CD14-positive monocyte (primary cell): ENCODE data around the gene MRPL49. TPM values are rescaled to one million over a fixed set of nuclear protein-coding genes. Genes with fewer than 3 reads are reported as not detected.
"Not testable (repeated sequence)": the region's sequence is repeated elsewhere in the genome, so short reads cannot be mapped to it uniquely, and the experiment has no call there.

Experiments used
- DNase-seq, 3 donors: peaks; one replicate each; pipeline ENCODE4 v3.0.0-alpha.2; 2011 to 2022
- H2AFZ ChIP-seq: 2 replicates; pipeline ENCODE4 v1.6.0; 2012; ENCODE audit warnings: mild to moderate bottlenecking, low read depth, low read length, inconsistent platforms; ENCODE audit not compliant: insufficient read depth, poor library complexity, severe bottlenecking
- H3K27ac ChIP-seq, 2 donors: 1 replicate in 1 of 2; 2 replicates in 1 of 2; pipeline ENCODE4 v1.5.1; 2012 to 2013; ENCODE audit warnings: low read length in 2 of 2, control low read depth in 1 of 2, inconsistent platforms in 1 of 2, low read depth in 1 of 2, mild to moderate bottlenecking in 1 of 2
- H3K27me3 ChIP-seq, 2 donors: one replicate each; pipeline versions ENCODE4 v1.6.0 to v1.6.1; 2011 to 2013; ENCODE audit warnings: low read length in 2 of 2; ENCODE audit not compliant: control insufficient read depth in 2 of 2, insufficient read depth in 2 of 2
- H3K36me3 ChIP-seq, 2 donors: replicated peaks in 1 of 2; 1 replicate in 1 of 2; 2 replicates in 1 of 2; pipeline versions ENCODE4 v1.5.1 to v1.6.1; 2012 to 2013; ENCODE audit warnings: low read length in 2 of 2, control low read depth in 1 of 2, inconsistent platforms in 1 of 2, mild to moderate bottlenecking in 1 of 2; ENCODE audit not compliant: insufficient read depth in 2 of 2, control insufficient read depth in 1 of 2
- H3K4me1 ChIP-seq, 2 donors: 1 replicate in 1 of 2; 2 replicates in 1 of 2; pipeline versions ENCODE4 v1.5.1 to v1.6.1; 2012 to 2013; ENCODE audit warnings: low read length in 2 of 2, control low read depth in 1 of 2, inconsistent platforms in 1 of 2, mild to moderate bottlenecking in 1 of 2, moderate library complexity in 1 of 2; ENCODE audit not compliant: insufficient read depth in 2 of 2, control insufficient read depth in 1 of 2
- H3K4me2 ChIP-seq: replicated peaks from 2 replicates; pipeline ENCODE3; 2012; ENCODE audit warnings: low read length, moderate library complexity, mild to moderate bottlenecking; ENCODE audit not compliant: poor library complexity, severe bottlenecking; ENCODE audit errors: extremely low read depth
- H3K4me3 ChIP-seq, 3 experiments: fragments of 200-600 bp in 1 of 3; sonication (generic) in 1 of 3; replicated peaks in 1 of 3; 1 replicate in 2 of 3; 2 replicates in 1 of 3; pipeline ENCODE4 v1.5.1; 2011 to 2013; ENCODE audit warnings: low read length in 3 of 3, mild to moderate bottlenecking in 3 of 3, control low read depth in 2 of 3, low read depth in 2 of 3, inconsistent platforms in 1 of 3, moderate library complexity in 1 of 3
- H3K79me2 ChIP-seq: 2 replicates; pipeline ENCODE4 v1.6.0; 2012; ENCODE audit warnings: mild to moderate bottlenecking, control low read depth, inconsistent platforms, low read length, moderate library complexity; ENCODE audit not compliant: insufficient read depth
- H3K9ac ChIP-seq: 2 replicates; pipeline ENCODE4 v1.6.0; 2017; ENCODE audit warnings: low read length, mild to moderate bottlenecking; ENCODE audit not compliant: insufficient read depth, poor library complexity, severe bottlenecking
- H3K9me3 ChIP-seq, 2 donors: replicated peaks in 1 of 2; 1 replicate in 1 of 2; 2 replicates in 1 of 2; pipeline versions ENCODE4 v1.5.1 to v1.6.1; 2012 to 2013; ENCODE audit warnings: low read length in 2 of 2, control low read depth in 1 of 2; ENCODE audit not compliant: control insufficient read depth in 1 of 2, insufficient read depth in 1 of 2
- H4K20me1 ChIP-seq: 2 replicates; pipeline ENCODE4 v1.6.0; 2012; ENCODE audit warnings: mild to moderate bottlenecking, low read length, control low read depth, moderate library complexity; ENCODE audit not compliant: insufficient read depth
- H3K27ac Mint-ChIP-seq, 7 donors: one replicate each; pipeline ENCODE4 v1.8.0; 2020; ENCODE audit warnings: mild to moderate bottlenecking in 7 of 7, mixed read lengths in 7 of 7, moderate library complexity in 6 of 7, inconsistent platforms in 2 of 7
- H3K27me3 Mint-ChIP-seq, 3 donors: one replicate each; pipeline ENCODE4 v1.8.0; 2021 to 2022; ENCODE audit warnings: low read depth in 3 of 3, mild to moderate bottlenecking in 3 of 3, mixed read lengths in 3 of 3, moderate library complexity in 3 of 3, inconsistent platforms in 1 of 3
- H3K36me3 Mint-ChIP-seq, 2 donors: one replicate each; pipeline ENCODE4 v1.8.0; 2020; ENCODE audit warnings: mixed read lengths in 2 of 2, inconsistent platforms in 1 of 2, mild to moderate bottlenecking in 1 of 2
- H3K4me1 Mint-ChIP-seq: one replicate; pipeline ENCODE4 v1.8.0; 2020; ENCODE audit warnings: mild to moderate bottlenecking, mixed read lengths
- H3K4me3 Mint-ChIP-seq, 2 donors: one replicate each; pipeline ENCODE4 v1.8.0; 2020; ENCODE audit warnings: mild to moderate bottlenecking in 2 of 2, mixed read lengths in 2 of 2, moderate library complexity in 1 of 2
- H3K9me3 Mint-ChIP-seq, 7 donors: one replicate each; pipeline ENCODE4 v1.8.0; 2020 to 2022; ENCODE audit warnings: mixed read lengths in 7 of 7, mild to moderate bottlenecking in 6 of 7, moderate library complexity in 6 of 7, inconsistent platforms in 2 of 7
- WGBS: methylation state at CpG from one replicate; pipeline ENCODE4 v1.1.5; 2013; ENCODE audit warnings: missing lambda C conversion rate; ENCODE audit not compliant: insufficient coverage; 5-methylcytosine and 5-hydroxymethylcytosine counted together
- intact Hi-C, 2 donors: fragments of 100-400 bp; cut with micrococcal nuclease; formaldehyde crosslinking; loops; one replicate each; pipeline versions ENCODE4 v1.15.0 to v1.15.1; 2023
- polyA plus RNA-seq, 3 donors: library from polyadenylated mRNA; depleted of rRNA in 1 of 3; unstranded in 2 of 3; stranded (reverse) in 1 of 3; fragments of 300-500 nt in 2 of 3; fragments of >200 nt in 1 of 3; fragmentation: Illumina TruSeq in 2 of 3; gene quantifications; 1 replicate in 2 of 3; 2 replicates in 1 of 3; pipeline ENCODE4 v1.2.3, GENCODE V29; 2012 to 2021
- TF ChIP-seq, protein P1 (sequence below): fragments of 200-600 bp; IDR thresholded peaks from one replicate; pipeline ENCODE4 v1.8.0; 2022; ENCODE audit warnings: antibody characterized with exemption, mild to moderate bottlenecking

MRPL49 gene
- polyA plus RNA-seq, 3 donors: 19.8 to 33.9 (median 32.7) TPM

GRCh38 chr11:65148657-65149056 lies 26.5 kb downstream of the MRPL49 start:
- Mint-ChIP-seq H3K27ac (no peak overlapping the region), H3K9me3 (peaks cover 0 to 6% (median 3%) of the 10 kb centered on the region in 7 donors), H3K36me3 (no peaks in the 10 kb centered on the region), H3K27me3 (peaks cover 0 to 2% (median 0%) of the 10 kb centered on the region in 3 donors), H3K4me3 (no peak overlapping the region), H3K4me1 (peaks cover 47% of the 10 kb centered on the region)
- Histone ChIP-seq H3K4me1 (peaks cover 43 to 47% of the 10 kb centered on the region in 2 donors), H3K9me3 (peaks cover 4% of the 10 kb centered on the region in 2 donors), H3K4me2 (no peak overlapping the region), H3K27me3 (no peaks in the 10 kb centered on the region), H3K79me2 (no peaks in the 10 kb centered on the region), H2AFZ (no peak overlapping the region), H4K20me1 (no peaks in the 10 kb centered on the region), H3K27ac (no peak overlapping the region), H3K36me3 (no peaks in the 10 kb centered on the region), H3K4me3 (no peak overlapping the region), H3K9ac (no peak overlapping the region)
- no peak for DNase-seq
- TF ChIP-seq, protein P1, sequence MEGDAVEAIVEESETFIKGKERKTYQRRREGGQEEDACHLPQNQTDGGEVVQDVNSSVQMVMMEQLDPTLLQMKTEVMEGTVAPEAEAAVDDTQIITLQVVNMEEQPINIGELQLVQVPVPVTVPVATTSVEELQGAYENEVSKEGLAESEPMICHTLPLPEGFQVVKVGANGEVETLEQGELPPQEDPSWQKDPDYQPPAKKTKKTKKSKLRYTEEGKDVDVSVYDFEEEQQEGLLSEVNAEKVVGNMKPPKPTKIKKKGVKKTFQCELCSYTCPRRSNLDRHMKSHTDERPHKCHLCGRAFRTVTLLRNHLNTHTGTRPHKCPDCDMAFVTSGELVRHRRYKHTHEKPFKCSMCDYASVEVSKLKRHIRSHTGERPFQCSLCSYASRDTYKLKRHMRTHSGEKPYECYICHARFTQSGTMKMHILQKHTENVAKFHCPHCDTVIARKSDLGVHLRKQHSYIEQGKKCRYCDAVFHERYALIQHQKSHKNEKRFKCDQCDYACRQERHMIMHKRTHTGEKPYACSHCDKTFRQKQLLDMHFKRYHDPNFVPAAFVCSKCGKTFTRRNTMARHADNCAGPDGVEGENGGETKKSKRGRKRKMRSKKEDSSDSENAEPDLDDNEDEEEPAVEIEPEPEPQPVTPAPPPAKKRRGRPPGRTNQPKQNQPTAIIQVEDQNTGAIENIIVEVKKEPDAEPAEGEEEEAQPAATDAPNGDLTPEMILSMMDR: no peak
- WGBS: 100% methylated on average over 2 of the region's 5 CpGs
- intact Hi-C loops: loop anchor here in 1 of 2 donors (5.0 kb wide), 1 partner anchor 34 kb away; the partner anchor contains the start of gene CAPN1

- not testable (repeated sequence) for H3K9me3 Mint-ChIP-seq, H3K27me3 ChIP-seq, H3K36me3 Mint-ChIP-seq, DNase-seq, H4K20me1 ChIP-seq, H3K79me2 ChIP-seq, H3K36me3 ChIP-seq, H3K27me3 Mint-ChIP-seq, H3K9me3 ChIP-seq
- intact Hi-C loops: loop anchor here in 1 of 2 donors (2.0 kb wide), 1 partner anchor 15 kb away; the partner anchor contains the start of gene SYVN1
- WGBS: no CpG with 5 or more reads among the region's 10 CpGs
- H3K4me1 ChIP-seq: peaks cover 43 to 47% of the 10 kb centered on the region in 2 donors
- peak overlapping the region; percentile 50 for H2AFZ ChIP-seq
- peak overlapping the region; percentile 62 for H3K4me2 ChIP-seq
- peaks cover 47% of the 10 kb centered on the region for H3K4me1 Mint-ChIP-seq
- peak overlapping the region in 1 of 2 donors; percentile 81 for H3K4me3 Mint-ChIP-seq
- H3K4me3 ChIP-seq: peak overlapping the region in 1 of 3 experiments; percentile 24
- peak overlapping the region; percentile 47 for H3K9ac ChIP-seq
- peak overlapping the region; percentile 87 to 98 (median 96) for H3K27ac Mint-ChIP-seq
- peak overlapping the region; percentile 70 to 77 for H3K27ac ChIP-seq
These were observed 28.0 kb downstream of the MRPL49 start for GRCh38 chr11:65150131-65150508.
